HepG2 (cell line): ENCODE data around the gene STK40. TPM values are rescaled to one million over a fixed set of nuclear protein-coding genes. Genes with fewer than 3 reads are reported as not detected.

Experiments
- HOXA5 ChIP-seq: sonication (generic); formaldehyde crosslinking; IDR thresholded peaks from 2 replicates; pipeline ENCODE4 v1.4.0; 2020; ENCODE audit warnings: missing genetic modification reagents
- KLF13 ChIP-seq: sonication (generic); formaldehyde crosslinking; IDR thresholded peaks from 2 replicates; pipeline ENCODE4 v1.4.0; 2020; ENCODE audit warnings: mild to moderate bottlenecking, missing genetic modification reagents
- NR2F6 ChIP-seq, 2 experiments: IDR thresholded peaks; 2 replicates each; pipeline ENCODE4 v1.6.1; 2016; ENCODE audit warnings: antibody characterized with exemption in 1 of 2, mild to moderate bottlenecking in 1 of 2
- ZMYM4 ChIP-seq: sonication (generic); formaldehyde crosslinking; IDR thresholded peaks from 2 replicates; pipeline ENCODE4 v1.8.1; 2023; ENCODE audit warnings: mild to moderate bottlenecking, missing genetic modification reagents
- ZNF407 ChIP-seq: sonication (generic); formaldehyde crosslinking; IDR thresholded peaks from one replicate; pipeline ENCODE4 v1.5.1; 2020; ENCODE audit warnings: mild to moderate bottlenecking, missing genetic modification reagents; ENCODE audit errors: not compliant biosample characterization
- ZNF484 ChIP-seq: sonication (generic); formaldehyde crosslinking; IDR thresholded peaks from 2 replicates; pipeline ENCODE4 v1.5.1; 2020; ENCODE audit warnings: mild to moderate bottlenecking, low read depth, missing genetic modification reagents, borderline replicate concordance
- ZNF546 ChIP-seq: sonication (generic); formaldehyde crosslinking; conservative IDR thresholded peaks from 2 replicates; pipeline ENCODE4 v1.8.1; 2023; ENCODE audit warnings: mild to moderate bottlenecking, missing genetic modification reagents
- ZNF563 ChIP-seq: sonication (generic); formaldehyde crosslinking; IDR thresholded peaks from 2 replicates; pipeline ENCODE4 v1.8.0; 2022; ENCODE audit warnings: mild to moderate bottlenecking, moderate library complexity, missing genetic modification reagents
- ZNF598 ChIP-seq: sonication (generic); formaldehyde crosslinking; IDR thresholded peaks from 2 replicates; pipeline ENCODE4 v1.5.1; 2020; ENCODE audit warnings: mild to moderate bottlenecking, missing genetic modification reagents, borderline replicate concordance
- ZNF775 ChIP-seq: sonication (generic); formaldehyde crosslinking; IDR thresholded peaks from 2 replicates; pipeline ENCODE4 v1.4.0; 2020; ENCODE audit warnings: missing genetic modification reagents, mild to moderate bottlenecking, moderate library complexity, borderline replicate concordance
- polyA plus RNA-seq, 8 experiments: library from polyadenylated mRNA; depleted of rRNA in 3 of 8; stranded (reverse) in 7 of 8; unstranded in 1 of 8; fragments of >200 nt; fragmentation: Illumina TruSeq in 4 of 8; extraction: Trizol in 4 of 8; gene quantifications; 2 replicates each; pipeline versions ENCODE4 v1.2.1 to v1.2.3, GENCODE V29; 2011 to 2016; ENCODE audit warnings: low read depth in 4 of 8, missing spikeins in 1 of 8, mixed read lengths in 1 of 8; ENCODE audit not compliant: insufficient read depth in 1 of 8
- total RNA-seq, 5 experiments: library from RNA; depleted of rRNA; stranded (reverse); fragments of >200 nt; fragmentation: Illumina TruSeq; extraction: Trizol; gene quantifications; 2 replicates each; pipeline ENCODE4 v1.2.3, GENCODE V29; 2016; ENCODE audit warnings: low read depth in 1 of 5
- TF ChIP-seq, protein P1 (sequence below): IDR thresholded peaks from 2 replicates; pipeline ENCODE4 v1.6.1; 2012; ENCODE audit warnings: low read length, improper control_type of control experiment
- TF ChIP-seq, protein P2 (sequence below): conservative IDR thresholded peaks from 2 replicates; pipeline ENCODE4 v1.6.1; 2018; ENCODE audit warnings: missing genetic modification reagents

Gene STK40
- total and polyA plus RNA-seq, 2 of the 13 experiments (the other 11 are each of a cell fraction or from before 2014, with no cell fraction given): 33.8 to 35.1 TPM

DNA sequence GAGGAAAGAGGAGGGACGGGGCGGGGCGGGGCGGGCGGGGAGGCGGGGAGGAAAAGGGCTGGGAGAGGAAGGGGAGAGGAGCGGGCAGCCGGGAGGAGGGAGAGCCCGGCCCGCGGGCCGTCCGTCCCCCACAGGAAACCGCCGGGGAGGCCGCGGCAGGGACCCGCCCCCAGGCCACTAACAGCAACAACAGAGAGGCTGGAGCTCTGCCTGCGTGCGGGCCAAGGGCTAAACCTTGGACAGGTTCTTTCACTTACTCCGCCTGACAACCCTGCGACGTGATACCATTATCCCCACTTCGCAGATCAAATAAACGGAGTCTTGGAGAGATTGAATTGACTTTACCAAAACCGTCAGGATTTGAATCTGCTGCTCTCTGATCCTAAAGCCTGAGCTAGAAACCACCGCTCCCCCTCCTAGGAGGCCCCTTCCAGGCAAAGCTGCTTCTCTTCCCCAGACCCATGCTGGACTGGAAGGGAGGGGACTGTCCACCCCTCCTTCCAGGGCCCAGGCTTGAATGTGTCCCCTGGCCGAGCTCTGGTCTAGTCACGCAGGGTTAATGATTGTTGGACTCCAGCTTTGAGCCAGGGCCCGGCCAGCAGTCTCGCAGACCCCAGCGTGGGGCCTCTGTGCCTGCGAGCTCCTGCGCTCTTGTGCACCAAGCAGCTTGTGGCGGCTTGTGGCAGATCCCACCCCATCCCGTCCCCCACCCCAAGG, 61.9 kb downstream of the STK40 start, which contains the start of gene EVA1B (continued):
- TF ChIP-seq, protein P1, sequence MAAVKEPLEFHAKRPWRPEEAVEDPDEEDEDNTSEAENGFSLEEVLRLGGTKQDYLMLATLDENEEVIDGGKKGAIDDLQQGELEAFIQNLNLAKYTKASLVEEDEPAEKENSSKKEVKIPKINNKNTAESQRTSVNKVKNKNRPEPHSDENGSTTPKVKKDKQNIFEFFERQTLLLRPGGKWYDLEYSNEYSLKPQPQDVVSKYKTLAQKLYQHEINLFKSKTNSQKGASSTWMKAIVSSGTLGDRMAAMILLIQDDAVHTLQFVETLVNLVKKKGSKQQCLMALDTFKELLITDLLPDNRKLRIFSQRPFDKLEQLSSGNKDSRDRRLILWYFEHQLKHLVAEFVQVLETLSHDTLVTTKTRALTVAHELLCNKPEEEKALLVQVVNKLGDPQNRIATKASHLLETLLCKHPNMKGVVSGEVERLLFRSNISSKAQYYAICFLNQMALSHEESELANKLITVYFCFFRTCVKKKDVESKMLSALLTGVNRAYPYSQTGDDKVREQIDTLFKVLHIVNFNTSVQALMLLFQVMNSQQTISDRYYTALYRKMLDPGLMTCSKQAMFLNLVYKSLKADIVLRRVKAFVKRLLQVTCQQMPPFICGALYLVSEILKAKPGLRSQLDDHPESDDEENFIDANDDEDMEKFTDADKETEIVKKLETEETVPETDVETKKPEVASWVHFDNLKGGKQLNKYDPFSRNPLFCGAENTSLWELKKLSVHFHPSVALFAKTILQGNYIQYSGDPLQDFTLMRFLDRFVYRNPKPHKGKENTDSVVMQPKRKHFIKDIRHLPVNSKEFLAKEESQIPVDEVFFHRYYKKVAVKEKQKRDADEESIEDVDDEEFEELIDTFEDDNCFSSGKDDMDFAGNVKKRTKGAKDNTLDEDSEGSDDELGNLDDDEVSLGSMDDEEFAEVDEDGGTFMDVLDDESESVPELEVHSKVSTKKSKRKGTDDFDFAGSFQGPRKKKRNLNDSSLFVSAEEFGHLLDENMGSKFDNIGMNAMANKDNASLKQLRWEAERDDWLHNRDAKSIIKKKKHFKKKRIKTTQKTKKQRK: no peak
- TF ChIP-seq ZNF484 (CRISPR knock-in tag): no peak
- TF ChIP-seq ZNF546: no peak
- no peak for TF ChIP-seq ZNF775 (CRISPR knock-in tag)
- TF ChIP-seq ZNF563 (CRISPR knock-in tag): no peak; the same call in 1 of the 2 replicates
- TF ChIP-seq KLF13 (CRISPR knock-in tag): no peak
- TF ChIP-seq ZNF407 (CRISPR knock-in tag): peak; percentile 64
- TF ChIP-seq, protein P2, sequence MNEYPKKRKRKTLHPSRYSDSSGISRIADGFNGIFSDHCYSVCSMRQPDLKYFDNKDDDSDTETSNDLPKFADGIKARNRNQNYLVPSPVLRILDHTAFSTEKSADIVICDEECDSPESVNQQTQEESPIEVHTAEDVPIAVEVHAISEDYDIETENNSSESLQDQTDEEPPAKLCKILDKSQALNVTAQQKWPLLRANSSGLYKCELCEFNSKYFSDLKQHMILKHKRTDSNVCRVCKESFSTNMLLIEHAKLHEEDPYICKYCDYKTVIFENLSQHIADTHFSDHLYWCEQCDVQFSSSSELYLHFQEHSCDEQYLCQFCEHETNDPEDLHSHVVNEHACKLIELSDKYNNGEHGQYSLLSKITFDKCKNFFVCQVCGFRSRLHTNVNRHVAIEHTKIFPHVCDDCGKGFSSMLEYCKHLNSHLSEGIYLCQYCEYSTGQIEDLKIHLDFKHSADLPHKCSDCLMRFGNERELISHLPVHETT: no peak
- peak; percentile 26; the same call in 1 of the 2 replicates for TF ChIP-seq ZMYM4 (CRISPR knock-in tag)
- peak; percentile 77; the same call in 1 of the 2 replicates for TF ChIP-seq HOXA5 (CRISPR knock-in tag)
- no peak for TF ChIP-seq NR2F6 (IDR thresholded peaks at IDR 0.05)
- TF ChIP-seq NR2F6 (CRISPR knock-in tag; IDR thresholded peaks at IDR 0.05): 0 out of 2 replicates have a peak, but pooled peaks have one; percentile 16
- peak; percentile 73; the same call in 1 of the 2 replicates for TF ChIP-seq ZNF598 (CRISPR knock-in tag)
